ENCODE results near the gene NLRP11.

DNA sequence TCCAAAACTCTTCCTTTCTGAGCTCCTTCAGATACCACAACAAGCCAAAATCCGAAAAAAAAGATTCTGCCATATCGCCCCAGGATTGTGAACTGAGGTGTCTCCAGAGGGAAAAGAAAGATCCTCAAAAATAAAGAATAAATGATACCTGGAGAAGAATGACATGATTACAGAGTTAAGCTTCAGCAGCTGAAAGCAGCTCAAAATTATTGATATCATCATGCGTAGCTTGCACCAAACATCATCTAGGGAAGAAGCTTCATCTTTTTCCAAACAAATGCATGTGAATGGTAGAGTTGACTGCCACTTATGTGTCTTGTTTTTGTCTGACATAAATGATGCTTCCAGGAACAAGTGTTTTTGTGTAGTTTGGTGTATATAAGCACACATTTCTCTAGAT, 93.5 kb downstream of the NLRP11 start, which contains the start of gene NLRP9:
- TF ChIP-seq, protein P1, sequence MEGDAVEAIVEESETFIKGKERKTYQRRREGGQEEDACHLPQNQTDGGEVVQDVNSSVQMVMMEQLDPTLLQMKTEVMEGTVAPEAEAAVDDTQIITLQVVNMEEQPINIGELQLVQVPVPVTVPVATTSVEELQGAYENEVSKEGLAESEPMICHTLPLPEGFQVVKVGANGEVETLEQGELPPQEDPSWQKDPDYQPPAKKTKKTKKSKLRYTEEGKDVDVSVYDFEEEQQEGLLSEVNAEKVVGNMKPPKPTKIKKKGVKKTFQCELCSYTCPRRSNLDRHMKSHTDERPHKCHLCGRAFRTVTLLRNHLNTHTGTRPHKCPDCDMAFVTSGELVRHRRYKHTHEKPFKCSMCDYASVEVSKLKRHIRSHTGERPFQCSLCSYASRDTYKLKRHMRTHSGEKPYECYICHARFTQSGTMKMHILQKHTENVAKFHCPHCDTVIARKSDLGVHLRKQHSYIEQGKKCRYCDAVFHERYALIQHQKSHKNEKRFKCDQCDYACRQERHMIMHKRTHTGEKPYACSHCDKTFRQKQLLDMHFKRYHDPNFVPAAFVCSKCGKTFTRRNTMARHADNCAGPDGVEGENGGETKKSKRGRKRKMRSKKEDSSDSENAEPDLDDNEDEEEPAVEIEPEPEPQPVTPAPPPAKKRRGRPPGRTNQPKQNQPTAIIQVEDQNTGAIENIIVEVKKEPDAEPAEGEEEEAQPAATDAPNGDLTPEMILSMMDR (conservative IDR thresholded peaks at IDR 0.05 in 1 of 2, IDR thresholded peaks at IDR 0.05 in 1 of 2; ENCODE audit: low read depth in 1 of 2, low read length in 2 of 2): no peak
- TF ChIP-seq EZH2 (IDR thresholded peaks at IDR 0.05; ENCODE audit: low read length, missing control alignments): no peak

All from fibroblast of lung (primary cell).